Stimulated activated effector memory CD8-positive, alpha-beta T cell treated with anti-CD3 and anti-CD28 coated beads, Interleukin-12 subunit alpha, Interleukin-12 subunit beta, amount 100 ng/mL, for 72 hours (primary cell): ENCODE measurements around the gene NGFR.

ENCODE experiments used
- ATAC-seq: fragments of 150-1000 bp; cut with Tn5 transposase; 2 replicates; pipeline ENCODE4 v1.10.0; 2021
- DNase-seq, 2 donors: peaks; one replicate each; pipeline ENCODE4 v3.0.0; 2021 to 2022; ENCODE audit warnings: low spot score in 2 of 2
- H3K27ac Mint-ChIP-seq: one replicate; pipeline ENCODE4 v1.8.0; 2022; ENCODE audit warnings: mild to moderate bottlenecking, mixed read lengths
- H3K36me3 Mint-ChIP-seq: one replicate; pipeline ENCODE4 v1.8.0; 2022; ENCODE audit warnings: mild to moderate bottlenecking, mixed read lengths
- H3K4me1 Mint-ChIP-seq: one replicate; pipeline ENCODE4 v1.8.0; 2022; ENCODE audit warnings: mixed read lengths
- H3K4me3 Mint-ChIP-seq: one replicate; pipeline ENCODE4 v1.8.0; 2022; ENCODE audit warnings: mild to moderate bottlenecking, mixed read lengths
- H3K9me3 Mint-ChIP-seq: one replicate; pipeline ENCODE4 v1.8.0; 2022; ENCODE audit warnings: mixed read lengths

The NGFR gene, protein sequence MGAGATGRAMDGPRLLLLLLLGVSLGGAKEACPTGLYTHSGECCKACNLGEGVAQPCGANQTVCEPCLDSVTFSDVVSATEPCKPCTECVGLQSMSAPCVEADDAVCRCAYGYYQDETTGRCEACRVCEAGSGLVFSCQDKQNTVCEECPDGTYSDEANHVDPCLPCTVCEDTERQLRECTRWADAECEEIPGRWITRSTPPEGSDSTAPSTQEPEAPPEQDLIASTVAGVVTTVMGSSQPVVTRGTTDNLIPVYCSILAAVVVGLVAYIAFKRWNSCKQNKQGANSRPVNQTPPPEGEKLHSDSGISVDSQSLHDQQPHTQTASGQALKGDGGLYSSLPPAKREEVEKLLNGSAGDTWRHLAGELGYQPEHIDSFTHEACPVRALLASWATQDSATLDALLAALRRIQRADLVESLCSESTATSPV

DNA sequence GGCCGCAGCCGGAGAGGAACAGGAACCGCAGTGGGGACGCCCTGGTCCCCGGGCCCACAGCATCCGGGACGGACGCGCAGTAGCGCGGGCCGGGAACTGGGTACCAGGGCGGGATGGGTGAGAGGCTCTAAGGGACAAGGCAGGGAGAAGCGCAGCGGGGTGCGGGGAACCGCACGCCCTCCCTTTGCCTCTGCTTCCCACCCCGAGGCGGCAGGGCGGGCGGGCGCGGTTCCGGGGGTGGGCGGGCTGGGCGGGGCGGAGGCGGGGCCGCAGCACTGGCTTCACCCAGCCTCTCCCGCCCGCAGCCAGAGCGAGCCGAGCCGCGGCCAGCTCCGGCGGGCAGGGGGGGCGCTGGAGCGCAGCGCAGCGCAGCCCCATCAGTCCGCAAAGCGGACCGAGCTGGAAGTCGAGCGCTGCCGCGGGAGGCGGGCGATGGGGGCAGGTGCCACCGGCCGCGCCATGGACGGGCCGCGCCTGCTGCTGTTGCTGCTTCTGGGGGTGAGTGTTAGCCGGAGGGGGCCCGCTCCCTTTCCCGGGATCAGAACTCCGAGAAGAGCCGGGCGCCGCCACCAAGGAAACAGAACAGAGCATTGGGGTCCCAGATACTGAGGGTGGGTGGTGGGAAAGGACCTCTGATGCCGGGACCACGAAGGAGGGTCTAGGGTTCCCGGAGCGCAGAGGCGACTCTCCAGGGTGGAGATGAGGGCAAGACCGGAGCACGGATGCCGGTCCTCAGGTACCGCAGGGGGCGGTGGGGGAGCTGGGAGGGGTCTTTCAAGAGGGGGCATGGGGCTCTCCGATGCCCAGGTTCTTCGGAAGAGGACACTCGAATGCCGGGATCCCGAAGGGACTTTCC lies at the start of gene NGFR:
Gene NGFR (plus strand): TSS at position 308 of the 856 bp plus-strand sequence. CDS start 125 bp downstream, at position 433.
- Mint-ChIP-seq H3K4me3 (peak within 1 kb of the TSS; percentile 80), H3K9me3 (no peaks in the 10 kb centered on the region), H3K4me1 (peaks cover 30% of the 10 kb centered on the region), H3K36me3 (no peaks in the 10 kb centered on the region), H3K27ac (no peak within 1 kb of the TSS)
- ATAC-seq (peak; percentile 73), DNase-seq (peak; percentile 45 to 73)

DNA sequence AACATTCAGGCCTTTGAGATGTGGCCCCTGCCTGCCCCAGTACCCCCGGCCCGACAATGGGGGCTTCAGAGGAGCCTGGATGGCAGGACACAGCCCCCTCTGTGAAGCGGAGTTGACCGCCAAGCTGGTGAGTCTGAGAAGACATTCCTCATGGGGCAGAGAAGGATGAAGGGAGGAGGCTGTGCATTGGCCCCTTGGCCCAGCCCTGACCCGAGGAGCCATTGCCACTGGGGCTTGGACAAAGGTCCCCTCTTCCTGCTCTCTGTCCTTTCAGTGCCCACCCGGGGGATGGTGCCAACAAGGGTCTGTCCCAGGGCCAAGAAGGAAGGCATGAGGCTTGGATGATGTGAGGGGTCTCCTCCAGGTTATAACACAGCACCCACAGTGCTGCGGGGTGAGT lies 49.5 kb upstream of the NGFR start:
- DNase-seq (no peak), ATAC-seq (peak; percentile 16)
- Mint-ChIP-seq H3K4me3 (no peak overlapping the region), H3K9me3 (no peaks in the 10 kb centered on the region), H3K27ac (no peak overlapping the region), H3K4me1 (peaks cover 4% of the 10 kb centered on the region), H3K36me3 (no peaks in the 10 kb centered on the region)

DNA sequence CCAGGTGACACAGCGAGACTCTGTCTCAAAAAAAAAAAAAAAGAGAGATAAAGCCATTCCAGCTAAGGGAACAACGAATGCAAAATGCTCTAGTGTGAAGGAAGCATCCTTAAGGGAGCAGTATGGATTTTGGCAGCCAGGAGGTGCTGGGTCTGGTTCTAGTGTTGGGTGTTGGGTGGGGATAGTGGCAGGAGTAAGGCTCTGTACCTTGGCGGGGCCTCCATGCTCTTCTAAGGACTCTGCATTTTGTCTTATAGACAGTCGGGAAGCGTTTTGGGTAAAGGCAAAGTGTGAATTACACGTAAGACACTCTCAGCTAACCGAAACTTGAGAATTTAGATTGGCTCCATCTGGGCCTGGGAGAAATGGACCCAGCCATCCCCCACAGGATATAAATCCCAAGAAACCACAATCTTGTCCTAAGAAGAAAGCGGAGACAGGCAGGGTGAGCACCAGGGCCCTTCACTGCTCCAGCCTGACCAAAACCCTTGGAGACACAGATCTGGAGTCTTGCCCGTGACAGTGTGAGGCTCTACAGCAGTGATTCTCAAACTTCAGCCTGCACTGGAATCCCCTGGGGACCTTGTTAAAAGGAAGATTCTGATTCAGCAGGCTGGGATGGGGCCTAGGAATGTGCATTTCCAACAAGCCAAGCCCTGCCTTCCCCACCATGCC lies 47.3 kb upstream of the NGFR start:
- ATAC-seq (no peak), DNase-seq (no peak)
- H3K4me3 Mint-ChIP-seq: no peak overlapping the region
- H3K36me3 Mint-ChIP-seq: no peaks in the 10 kb centered on the region
- peaks cover 25% of the 10 kb centered on the region for H3K4me1 Mint-ChIP-seq
- H3K27ac Mint-ChIP-seq: no peak overlapping the region
- no peaks in the 10 kb centered on the region for H3K9me3 Mint-ChIP-seq

DNA sequence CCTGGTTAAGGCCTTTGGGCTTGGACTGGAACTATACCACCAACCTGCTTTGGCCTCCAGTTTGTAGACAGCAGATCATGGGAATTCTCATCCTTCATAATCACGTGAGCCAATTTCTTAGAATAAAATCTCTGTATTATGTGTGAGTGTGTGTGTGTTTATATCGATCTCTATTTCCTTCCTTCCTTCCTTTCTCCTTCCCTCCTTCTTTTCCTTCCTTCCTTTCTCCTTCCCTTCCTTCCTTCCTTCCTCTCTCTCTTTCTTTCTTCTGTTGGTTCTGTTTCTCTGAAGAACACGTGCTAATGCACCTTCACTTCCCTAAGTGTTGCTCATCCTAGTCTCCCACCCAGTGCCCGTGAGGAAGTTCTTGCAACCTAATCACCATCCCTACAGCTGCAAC lies 44.9 kb upstream of the NGFR start:
- no peak for DNase-seq
- Mint-ChIP-seq H3K36me3 (no peaks in the 10 kb centered on the region), H3K9me3 (no peaks in the 10 kb centered on the region), H3K4me3 (no peak overlapping the region), H3K27ac (peak overlapping the region; percentile 7), H3K4me1 (peaks cover 29% of the 10 kb centered on the region)
- ATAC-seq: no peak

DNA sequence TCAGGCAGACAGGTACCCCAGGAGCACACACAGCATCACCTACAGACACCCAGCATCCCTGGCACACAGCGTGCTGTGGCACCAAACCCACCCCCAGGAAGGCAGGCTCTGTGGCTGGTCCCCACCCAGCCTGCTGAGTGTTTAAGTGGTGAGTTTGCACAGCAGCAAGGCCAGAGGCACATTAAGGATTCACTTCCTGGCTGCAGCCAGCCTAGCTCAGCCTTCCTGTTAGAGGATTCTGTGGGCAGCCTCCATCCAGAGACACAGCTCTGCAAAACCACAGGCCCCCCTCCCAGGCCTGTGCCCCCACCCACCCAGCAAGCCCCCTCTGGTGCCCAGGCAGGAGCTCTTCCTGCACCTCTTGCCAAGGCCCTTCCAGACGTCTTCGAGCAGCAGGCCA lies 44.4 kb upstream of the NGFR start:
- DNase-seq (no peak), ATAC-seq (no peak)
- peak overlapping the region; percentile 7 for H3K27ac Mint-ChIP-seq
- no peaks in the 10 kb centered on the region for H3K36me3 Mint-ChIP-seq
- peaks cover 29% of the 10 kb centered on the region for H3K4me1 Mint-ChIP-seq
- H3K9me3 Mint-ChIP-seq: no peaks in the 10 kb centered on the region
- no peak overlapping the region for H3K4me3 Mint-ChIP-seq

DNA sequence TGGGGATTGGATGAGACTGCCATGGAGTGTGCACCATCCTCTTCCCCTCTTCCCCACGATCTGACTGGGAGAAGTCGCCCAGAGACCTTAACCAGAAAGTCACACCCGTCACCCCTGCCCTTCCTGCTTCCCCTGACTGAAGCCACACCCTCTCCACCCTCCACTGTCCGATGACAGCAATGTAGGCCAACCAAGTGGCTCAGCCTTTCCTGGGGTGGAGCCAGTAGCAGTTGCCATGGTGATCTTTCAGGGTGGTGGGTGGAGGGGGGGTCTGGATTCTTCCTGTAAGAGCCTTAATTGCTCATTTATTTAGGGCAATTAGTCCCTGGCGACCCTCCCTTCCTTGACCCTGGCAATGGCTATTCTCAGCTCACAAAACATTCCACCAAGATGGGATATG lies 42.9 kb upstream of the NGFR start:
- DNase-seq: no peak
- Mint-ChIP-seq H3K4me1 (peaks cover 39% of the 10 kb centered on the region), H3K36me3 (no peaks in the 10 kb centered on the region), H3K27ac (no peak overlapping the region), H3K9me3 (no peaks in the 10 kb centered on the region), H3K4me3 (no peak overlapping the region)
- peak; percentile 17 for ATAC-seq

DNA sequence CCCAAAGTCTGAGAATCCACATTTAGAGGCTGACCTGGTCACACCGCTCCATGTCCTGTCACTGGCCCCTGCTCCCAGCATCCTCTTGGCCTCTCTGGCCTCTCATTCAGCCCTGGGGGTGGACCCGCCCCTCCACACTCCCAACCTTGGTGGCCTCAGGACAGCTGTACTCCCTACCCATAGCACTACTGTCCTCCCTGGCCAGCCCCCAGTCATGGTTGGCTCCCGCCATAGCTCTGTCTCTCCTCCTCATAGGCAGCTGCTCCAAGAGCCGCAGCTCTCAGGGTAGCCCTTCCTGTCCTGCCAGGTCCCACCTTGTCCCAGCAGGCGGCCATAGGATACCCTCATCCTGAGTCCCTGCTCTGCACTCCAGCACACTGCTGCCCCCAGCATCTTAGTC lies 42.4 kb upstream of the NGFR start:
- ATAC-seq (no peak), DNase-seq (no peak)
- no peak overlapping the region for H3K4me3 Mint-ChIP-seq
- H3K9me3 Mint-ChIP-seq: no peaks in the 10 kb centered on the region
- H3K27ac Mint-ChIP-seq: no peak overlapping the region
- no peaks in the 10 kb centered on the region for H3K36me3 Mint-ChIP-seq
- H3K4me1 Mint-ChIP-seq: peaks cover 43% of the 10 kb centered on the region

DNA sequence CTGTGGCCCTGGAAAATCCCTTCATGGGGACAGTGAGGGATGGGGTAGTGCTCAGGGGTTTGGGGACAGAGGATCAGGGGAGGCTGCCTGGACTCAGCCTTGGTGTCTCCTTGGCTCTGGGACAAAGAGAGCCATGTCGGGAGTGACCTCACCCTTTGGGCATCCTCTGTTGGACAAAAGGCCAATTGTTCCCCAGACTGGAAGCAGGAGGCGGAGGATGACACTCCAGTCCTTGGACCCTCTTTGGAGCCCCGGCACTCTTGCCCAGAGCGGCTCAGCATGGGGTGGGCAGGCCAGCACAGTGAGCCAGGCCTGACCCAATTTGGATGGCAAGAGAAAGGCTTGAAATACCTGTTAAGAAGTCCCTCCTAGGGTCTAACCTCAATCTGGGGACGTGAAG lies 41.0 kb upstream of the NGFR start:
- no peak overlapping the region for H3K4me3 Mint-ChIP-seq

DNA sequence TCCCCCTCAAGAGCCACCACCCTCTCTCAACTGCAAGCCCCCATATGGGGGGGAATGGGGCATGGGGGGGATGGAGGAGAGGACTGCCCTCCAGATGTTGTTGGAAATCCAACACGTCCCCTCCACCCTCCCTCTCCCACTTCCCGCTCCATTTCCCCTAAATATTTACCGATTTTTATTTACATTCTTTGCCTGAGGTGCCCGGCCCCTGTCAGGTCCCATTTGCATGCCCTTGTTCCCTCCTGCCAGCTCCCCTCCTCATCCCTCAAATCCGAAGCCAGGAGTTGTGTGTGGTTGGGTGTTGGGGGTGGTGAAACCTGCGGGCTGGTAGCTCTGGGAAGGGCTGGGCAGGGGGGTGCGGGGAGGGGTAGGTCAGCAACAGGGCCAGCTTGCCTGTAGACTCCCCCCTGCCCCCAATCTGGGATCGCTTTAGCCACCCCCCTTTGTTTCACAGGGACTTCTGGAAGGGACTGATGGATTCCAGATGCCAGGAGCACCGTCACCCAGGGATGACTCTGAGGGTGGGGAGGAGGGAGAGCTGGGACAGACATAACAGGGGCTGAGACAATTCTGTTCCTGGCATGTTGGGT lies 39.7 kb upstream of the NGFR start:
- ATAC-seq: no peak
- Mint-ChIP-seq H3K4me3 (no peak overlapping the region), H3K9me3 (no peaks in the 10 kb centered on the region), H3K27ac (no peak overlapping the region), H3K4me1 (peaks cover 57% of the 10 kb centered on the region), H3K36me3 (no peaks in the 10 kb centered on the region)
- DNase-seq: no peak

More for the DNA sequence above, 41.0 kb upstream of the NGFR start:
- Mint-ChIP-seq H3K4me1 (peaks cover 48% of the 10 kb centered on the region), H3K9me3 (no peaks in the 10 kb centered on the region), H3K27ac (no peak overlapping the region), H3K36me3 (no peaks in the 10 kb centered on the region)
- DNase-seq (no peak), ATAC-seq (no peak)

DNA sequence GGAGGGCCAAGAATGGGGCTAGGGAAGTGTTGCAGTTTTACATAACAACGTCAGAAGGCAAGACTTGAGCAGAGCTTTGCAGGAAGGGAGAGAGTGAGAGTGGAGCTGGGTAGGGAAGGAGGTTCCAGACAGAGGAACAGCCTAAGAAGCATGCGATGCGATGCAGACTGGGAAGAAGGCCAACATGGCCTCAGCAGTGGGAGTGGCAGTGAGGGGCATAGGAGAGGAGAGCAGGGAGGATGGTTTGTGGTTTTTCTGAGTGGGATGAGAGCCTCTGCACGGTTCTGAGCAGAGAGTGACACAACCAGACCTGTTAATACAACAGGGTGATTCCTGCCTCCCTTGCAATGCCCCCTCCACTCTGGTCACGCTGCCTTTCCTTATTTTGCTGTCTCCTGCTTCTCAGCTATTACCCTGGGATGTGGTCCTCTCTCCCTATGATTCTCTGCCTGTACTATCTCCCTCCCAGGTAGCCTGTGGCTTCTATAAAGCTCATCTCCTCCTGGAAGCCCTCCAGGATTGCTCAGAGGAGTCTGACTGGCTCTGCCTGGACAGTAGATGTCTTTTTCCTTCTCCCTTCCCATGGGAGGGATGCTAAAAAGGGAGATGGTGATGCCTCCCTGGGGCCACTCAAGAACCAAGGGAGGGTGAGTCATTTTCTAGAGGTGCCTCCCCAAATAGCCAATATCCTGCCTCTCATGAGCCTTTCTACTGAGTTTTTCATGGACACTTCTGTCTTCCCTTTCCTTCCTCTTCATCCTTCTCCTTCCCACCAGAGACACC lies 38.7 kb upstream of the NGFR start:
- Mint-ChIP-seq H3K4me3 (no peak overlapping the region), H3K36me3 (no peaks in the 10 kb centered on the region), H3K4me1 (peaks cover 47% of the 10 kb centered on the region), H3K27ac (no peak overlapping the region), H3K9me3 (no peaks in the 10 kb centered on the region)
- ATAC-seq (no peak), DNase-seq (no peak)

DNA sequence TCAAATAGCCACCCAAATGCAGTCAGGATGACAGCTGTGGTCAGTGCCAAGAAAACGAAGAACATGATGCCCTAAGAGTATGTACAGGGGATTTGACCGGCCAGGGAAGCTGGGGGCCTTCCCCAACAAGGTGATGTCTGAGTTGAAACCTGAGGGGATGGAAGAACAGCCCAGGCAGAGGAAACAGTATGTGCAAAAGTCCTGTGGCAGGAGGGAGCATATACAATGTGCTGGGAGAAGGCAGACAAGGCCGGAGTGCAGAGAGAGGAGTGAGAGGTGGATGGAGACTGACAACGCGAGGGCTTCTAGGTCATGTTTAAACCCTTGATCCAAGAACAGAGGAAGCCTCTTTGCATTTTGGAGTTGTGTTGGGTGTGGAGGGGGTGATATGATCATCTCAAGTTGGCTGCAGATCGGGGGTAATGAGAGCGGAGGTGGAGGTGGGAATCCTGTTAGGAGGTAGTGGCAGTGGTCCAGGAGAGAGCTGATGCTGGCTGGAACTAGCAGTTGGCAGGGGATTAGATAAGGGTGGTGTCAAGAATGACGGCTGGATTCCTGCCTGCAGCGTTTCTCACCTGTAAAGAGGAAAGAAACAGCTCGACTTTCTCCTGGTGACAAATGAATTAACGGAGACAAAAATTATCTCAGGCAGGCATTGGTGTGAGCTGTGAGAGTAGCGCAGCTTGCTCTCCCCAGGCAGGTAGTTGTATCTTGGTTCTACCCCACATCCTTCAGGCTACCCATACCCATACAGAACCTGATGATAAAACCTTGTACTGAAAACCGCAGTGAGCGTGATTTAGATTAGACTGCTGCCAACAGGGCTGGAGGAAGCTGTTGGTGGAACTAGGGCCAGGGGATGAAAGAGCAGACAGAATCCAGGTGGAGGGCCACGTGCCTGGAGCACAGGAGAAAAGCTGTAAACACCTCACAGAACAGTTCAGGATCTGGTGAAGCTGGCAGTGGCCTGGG lies 37.2 kb upstream of the NGFR start:
- peaks cover 32% of the 10 kb centered on the region for H3K4me1 Mint-ChIP-seq
- ATAC-seq (no peak), DNase-seq (no peak)
- H3K27ac Mint-ChIP-seq: no peak overlapping the region
- no peak overlapping the region for H3K4me3 Mint-ChIP-seq
- H3K9me3 Mint-ChIP-seq: no peaks in the 10 kb centered on the region
- no peaks in the 10 kb centered on the region for H3K36me3 Mint-ChIP-seq

DNA sequence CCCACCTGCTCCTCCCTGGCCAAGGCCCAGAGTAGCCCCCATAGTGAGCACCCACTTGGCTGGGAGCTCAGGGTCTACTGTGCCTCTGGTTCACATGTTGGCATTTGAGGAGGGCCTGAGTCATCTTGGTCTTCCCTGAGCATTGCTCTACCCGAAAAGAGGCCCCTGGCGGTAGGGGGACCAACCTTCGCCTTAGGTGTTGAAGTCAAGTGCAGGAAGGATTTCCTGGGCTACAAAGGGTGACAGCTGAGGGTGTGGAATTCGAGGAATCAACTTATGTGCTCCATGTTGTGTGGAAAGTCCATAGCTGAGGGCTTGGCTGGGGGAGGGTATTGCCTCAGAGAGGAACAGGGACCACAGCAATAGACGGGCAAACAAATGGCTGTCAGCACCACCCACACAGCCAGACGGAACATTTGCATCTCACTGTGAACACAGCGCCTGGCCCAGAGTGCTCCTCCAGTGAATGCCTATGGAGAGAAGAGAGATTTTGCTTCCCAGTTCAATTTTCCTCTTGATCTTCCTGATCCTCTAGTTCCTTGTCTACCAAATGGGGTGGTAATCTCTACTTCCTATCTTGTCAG lies 35.6 kb upstream of the NGFR start:
- ATAC-seq (peak; percentile 46), DNase-seq (no peak)
- H3K36me3 Mint-ChIP-seq: no peaks in the 10 kb centered on the region
- H3K4me3 Mint-ChIP-seq: no peak overlapping the region
- H3K4me1 Mint-ChIP-seq: peaks cover 30% of the 10 kb centered on the region
- no peak overlapping the region for H3K27ac Mint-ChIP-seq
- H3K9me3 Mint-ChIP-seq: peaks cover 3% of the 10 kb centered on the region

DNA sequence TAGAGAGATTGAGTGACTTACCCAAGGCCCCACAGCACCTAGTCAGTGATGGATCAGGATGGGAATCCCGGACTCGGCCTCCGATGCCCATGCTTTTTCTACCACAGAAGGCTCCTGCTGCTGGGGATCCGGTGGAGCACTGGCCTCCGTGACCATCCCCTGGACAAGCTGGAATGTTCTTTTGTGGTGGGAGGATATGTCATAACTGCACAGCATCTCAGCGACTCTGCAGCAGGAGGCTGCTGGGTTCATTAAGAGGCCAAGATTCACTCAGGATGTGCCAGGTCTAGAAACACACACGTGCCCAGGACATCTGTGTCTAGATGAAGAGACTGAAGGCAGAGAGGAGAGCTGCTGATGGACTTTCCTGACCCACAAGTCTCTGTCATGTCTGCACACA lies 34.7 kb upstream of the NGFR start:
- H3K27ac Mint-ChIP-seq: no peak overlapping the region
- no peak for ATAC-seq
- no peaks in the 10 kb centered on the region for H3K36me3 Mint-ChIP-seq
- peaks cover 3% of the 10 kb centered on the region for H3K9me3 Mint-ChIP-seq
- H3K4me1 Mint-ChIP-seq: peaks cover 30% of the 10 kb centered on the region
- H3K4me3 Mint-ChIP-seq: no peak overlapping the region
- no peak for DNase-seq
